Measurements from ENCODE around the gene MARK3. TPM values are rescaled to one million over a fixed set of nuclear protein-coding genes. Genes with fewer than 3 reads are reported as not detected.
"Not testable (repeated sequence)": the region's sequence is repeated elsewhere in the genome, so short reads cannot be mapped to it uniquely, and the experiment has no call there.

MARK3 gene
- total RNA-seq, 2 donors from 2014 or later, result 121 to 136 TPM

GRCh38 chr14:103501041-103501870 lies 116.0 kb downstream of the MARK3 start:
- peak overlapping the region; percentile 39 for H3K27ac Mint-ChIP-seq
- peaks cover 8% of the 10 kb centered on the region for H3K36me3 Mint-ChIP-seq (ENCODE audit: low read depth)

GRCh38 chr14:103501921-103502669 lies 116.9 kb downstream of the MARK3 start:
- DNase-seq, result no peak
- Mint-ChIP-seq H3K36me3 (ENCODE audit: low read depth) (peaks cover 8% of the 10 kb centered on the region), H3K27me3 (no peaks in the 10 kb centered on the region), H3K4me1 (peaks cover 17% of the 10 kb centered on the region), H3K4me3 (no peak overlapping the region), H3K27ac (no peak overlapping the region)
- ATAC-seq, result no peak
- no peaks in the 10 kb centered on the region for H3K9me3 ChIP-seq (ENCODE audit: control insufficient read depth, low read length, poor library complexity, severe bottlenecking)

More at GRCh38 chr14:103501041-103501870, 116.0 kb downstream of the MARK3 start:
- no peak overlapping the region for H3K4me3 Mint-ChIP-seq
- no peaks in the 10 kb centered on the region for H3K9me3 ChIP-seq (ENCODE audit: control insufficient read depth, low read length, poor library complexity, severe bottlenecking)
- no peaks in the 10 kb centered on the region for H3K27me3 Mint-ChIP-seq
- peaks cover 17% of the 10 kb centered on the region for H3K4me1 Mint-ChIP-seq
- no peak for ATAC-seq
- DNase-seq, result no peak

GRCh38 chr14:103502877-103503276 lies 117.7 kb downstream of the MARK3 start:
- peaks cover 8% of the 10 kb centered on the region for H3K36me3 Mint-ChIP-seq (ENCODE audit: low read depth)
- ATAC-seq, result no peak

GRCh38 chr14:103503296-103503695 lies 118.1 kb downstream of the MARK3 start:
- peaks cover 17% of the 10 kb centered on the region for H3K4me1 Mint-ChIP-seq
- DNase-seq, result no peak
- H3K27me3 Mint-ChIP-seq, result no peaks in the 10 kb centered on the region
- no peak overlapping the region for H3K4me3 Mint-ChIP-seq
- no peaks in the 10 kb centered on the region for H3K9me3 ChIP-seq (ENCODE audit: control insufficient read depth, low read length, poor library complexity, severe bottlenecking)
- peaks cover 8% of the 10 kb centered on the region for H3K36me3 Mint-ChIP-seq (ENCODE audit: low read depth)
- no peak for ATAC-seq
- H3K27ac Mint-ChIP-seq, result no peak overlapping the region

More at GRCh38 chr14:103502877-103503276, 117.7 kb downstream of the MARK3 start:
- peaks cover 17% of the 10 kb centered on the region for H3K4me1 Mint-ChIP-seq
- no peak overlapping the region for H3K27ac Mint-ChIP-seq
- DNase-seq, result no peak
- no peak overlapping the region for H3K4me3 Mint-ChIP-seq
- H3K9me3 ChIP-seq (ENCODE audit: control insufficient read depth, low read length, poor library complexity, severe bottlenecking), result no peaks in the 10 kb centered on the region
- H3K27me3 Mint-ChIP-seq, result no peaks in the 10 kb centered on the region

- peaks cover 8% of the 10 kb centered on the region for H3K36me3 Mint-ChIP-seq (ENCODE audit: low read depth)
- no peaks in the 10 kb centered on the region for H3K9me3 ChIP-seq (ENCODE audit: control insufficient read depth, low read length, poor library complexity, severe bottlenecking)
- peaks cover 11% of the 10 kb centered on the region for H3K4me1 Mint-ChIP-seq
- no peaks in the 10 kb centered on the region for H3K27me3 Mint-ChIP-seq
- no peak for ATAC-seq
- DNase-seq, result no peak
- no peak overlapping the region for H3K27ac Mint-ChIP-seq
- peak overlapping the region; percentile 69 for H3K4me3 Mint-ChIP-seq
Measured at GRCh38 chr14:103504991-103505565, 119.9 kb downstream of the MARK3 start.

- Mint-ChIP-seq H3K4me1 (peaks cover 6% of the 10 kb centered on the region), H3K27ac (peak overlapping the region; percentile 41), H3K36me3 (ENCODE audit: low read depth) (peaks cover 8% of the 10 kb centered on the region), H3K4me3 (no peak overlapping the region), H3K27me3 (no peaks in the 10 kb centered on the region)
- DNase-seq, result no peak
- H3K9me3 ChIP-seq (ENCODE audit: control insufficient read depth, low read length, poor library complexity, severe bottlenecking), result no peaks in the 10 kb centered on the region
- ATAC-seq, result no peak
Measured at GRCh38 chr14:103507751-103508150, 122.5 kb downstream of the MARK3 start.

- no peak for ATAC-seq
- no peak for DNase-seq
- H3K27ac Mint-ChIP-seq, result peak overlapping the region; percentile 39
- H3K9me3 ChIP-seq (ENCODE audit: control insufficient read depth, low read length, poor library complexity, severe bottlenecking), result no peaks in the 10 kb centered on the region
- no peaks in the 10 kb centered on the region for H3K27me3 Mint-ChIP-seq
- H3K36me3 Mint-ChIP-seq (ENCODE audit: low read depth), result peaks cover 5% of the 10 kb centered on the region
- H3K4me1 Mint-ChIP-seq, result peaks cover 6% of the 10 kb centered on the region
- no peak overlapping the region for H3K4me3 Mint-ChIP-seq
Measured at GRCh38 chr14:103508521-103509329, 123.5 kb downstream of the MARK3 start.

GRCh38 chr14:103509864-103510723 lies 124.9 kb downstream of the MARK3 start:
- Mint-ChIP-seq H3K4me1 (peaks cover 9% of the 10 kb centered on the region), H3K36me3 (ENCODE audit: low read depth) (peaks cover 4% of the 10 kb centered on the region), H3K27ac (no peak overlapping the region), H3K27me3 (no peaks in the 10 kb centered on the region), H3K4me3 (no peak overlapping the region)
- no peaks in the 10 kb centered on the region for H3K9me3 ChIP-seq (ENCODE audit: control insufficient read depth, low read length, poor library complexity, severe bottlenecking)
- ATAC-seq, result no peak
- DNase-seq, result no peak

GRCh38 chr14:103510724-103511693 lies 125.8 kb downstream of the MARK3 start:
- Mint-ChIP-seq H3K27me3 (no peaks in the 10 kb centered on the region), H3K4me3 (no peak overlapping the region), H3K4me1 (peaks cover 5% of the 10 kb centered on the region), H3K27ac (no peak overlapping the region), H3K36me3 (ENCODE audit: low read depth) (no peaks in the 10 kb centered on the region)
- no peak for DNase-seq
- H3K9me3 ChIP-seq (ENCODE audit: control insufficient read depth, low read length, poor library complexity, severe bottlenecking), result no peaks in the 10 kb centered on the region
- ATAC-seq, result no peak

GRCh38 chr14:103512180-103512579 lies 127.0 kb downstream of the MARK3 start:
- not testable (repeated sequence) for H3K27me3 Mint-ChIP-seq; H3K4me3 Mint-ChIP-seq; H3K36me3 Mint-ChIP-seq (ENCODE audit: low read depth); H3K4me1 Mint-ChIP-seq; H3K27ac Mint-ChIP-seq; ATAC-seq; H3K9me3 ChIP-seq (ENCODE audit: control insufficient read depth, low read length, poor library complexity, severe bottlenecking); DNase-seq

All from T-helper 17 cell (primary cell).